K562 (cell line): ENCODE data around the gene FGF14. TPM values are rescaled to one million over a fixed set of nuclear protein-coding genes. Genes with fewer than 3 reads are reported as not detected.

ENCODE experiments used
- ATAC-seq: fragments of 200-7000 bp; cut with Tn5 transposase; 3 replicates; pipeline ENCODE4 v1.9.1; 2020; ENCODE audit warnings: moderate library complexity
- BruUV-seq: library from RNA; stranded (reverse); fragments of 400-500 nt; replicated peaks from 2 replicates; lab custom pipeline; 2021; lab: Mats Ljungman, UMichigan
- CTCF ChIA-PET: fragments of 300-600 bp; formaldehyde crosslinking; extraction: SDS; loops from one replicate; lab custom pipeline; 2021; ENCODE audit warnings: low intra/inter-chr PET ratio; lab: Yijun Ruan, JAX
- POLR2A ChIA-PET: fragments of 300-600, 350-650 bp; sonication (Branson Sonifier 250); formaldehyde crosslinking; extraction: SDS; loops from one replicate; lab custom pipeline; 2021; ENCODE audit warnings: antibody characterized with exemption, inconsistent platforms; lab: Yijun Ruan, JAX
- DNase-seq, 4 experiments: peaks; one replicate each; pipeline versions ENCODE4 v3.0.0 to v3.0.0-alpha.2; 2011 to 2018; ENCODE audit warnings: low spot score in 3 of 4, mixed read lengths in 3 of 4; ENCODE audit errors: extremely low read depth in 1 of 4
- FAIRE-seq: peaks from 2 replicates; lab custom pipeline; 2011; peaks lifted over from hg19 to GRCh38; lab: Jason Lieb, UNC
- H2AFZ ChIP-seq: 2 replicates; pipeline ENCODE4 v1.6.0; 2011; ENCODE audit warnings: low read depth, low read length, control low read depth, inconsistent platforms
- H3K27ac ChIP-seq: fragments of 200-600 bp; 3 replicates; pipeline ENCODE4 v1.8.0; 2011; ENCODE audit warnings: low read depth, mild to moderate bottlenecking, control low read depth, inconsistent platforms, low read length, moderate library complexity, mixed read lengths; ENCODE audit errors: extremely low read depth
- H3K27me3 ChIP-seq, 2 experiments: fragments of 300-600 bp in 1 of 2; 2 replicates in 1 of 2; 3 replicates in 1 of 2; pipeline versions ENCODE4 v1.6.0 to v1.8.0; 2011; ENCODE audit warnings: inconsistent platforms in 2 of 2, low read length in 2 of 2, mild to moderate bottlenecking in 1 of 2, mixed read lengths in 1 of 2, moderate library complexity in 1 of 2; ENCODE audit not compliant: control insufficient read depth in 2 of 2, insufficient read depth in 2 of 2
- H3K36me3 ChIP-seq: fragments of 300-600 bp; 3 replicates; pipeline ENCODE4 v1.8.0; 2011; ENCODE audit warnings: mild to moderate bottlenecking, low read length, inconsistent platforms; ENCODE audit not compliant: control insufficient read depth, insufficient read depth
- H3K4me1 ChIP-seq, 2 experiments: fragments of 200-600 bp in 1 of 2; replicated peaks in 1 of 2; 2 replicates in 1 of 2; 3 replicates in 1 of 2; pipeline versions ENCODE4 v1.5.1 to v1.8.0; 2011; ENCODE audit warnings: inconsistent platforms in 2 of 2, low read length in 2 of 2, mild to moderate bottlenecking in 1 of 2, mixed read lengths in 1 of 2, moderate library complexity in 1 of 2; ENCODE audit not compliant: control insufficient read depth in 2 of 2, insufficient read depth in 2 of 2
- H3K4me2 ChIP-seq: 2 replicates; pipeline ENCODE4 v1.6.1; 2011; ENCODE audit warnings: low read length, control low read depth, inconsistent platforms, mixed read lengths; ENCODE audit not compliant: insufficient read depth
- H3K4me3 ChIP-seq: fragments of 200-600 bp; sonication (generic), shearing (Covaris generic); 2 replicates; pipeline ENCODE4 v1.5.1; 2016; ENCODE audit warnings: control low read depth, inconsistent platforms
- H3K79me2 ChIP-seq: fragments of 200-600 bp; 3 replicates; pipeline ENCODE4 v1.8.0; 2011; ENCODE audit warnings: low read length, inconsistent platforms; ENCODE audit not compliant: control insufficient read depth, insufficient read depth
- H3K9ac ChIP-seq, 2 experiments: 2 replicates each; pipeline versions ENCODE4 v1.6.0 to v1.6.1; 2011; ENCODE audit warnings: low read depth in 2 of 2, low read length in 2 of 2, control low read depth in 1 of 2, inconsistent platforms in 1 of 2, mild to moderate bottlenecking in 1 of 2, mixed read lengths in 1 of 2; ENCODE audit not compliant: insufficient read depth in 1 of 2
- H3K9me1 ChIP-seq: one replicate; pipeline ENCODE4 v1.6.0; 2011; ENCODE audit warnings: inconsistent platforms, mild to moderate bottlenecking, low read length, moderate library complexity; ENCODE audit not compliant: control insufficient read depth, insufficient read depth
- H3K9me3 ChIP-seq: replicated peaks from 2 replicates; pipeline ENCODE4 v1.5.1; 2011; ENCODE audit warnings: low read depth, low read length, inconsistent platforms; ENCODE audit not compliant: control insufficient read depth, insufficient read depth
- H4K20me1 ChIP-seq: replicated peaks from 2 replicates; pipeline ENCODE4 v1.6.1; 2011; ENCODE audit warnings: low read length, inconsistent platforms, mixed read lengths; ENCODE audit not compliant: control insufficient read depth, insufficient read depth
- CSDE1 ChIP-seq, 2 experiments: fragments of 450-650 bp; IDR thresholded peaks; 2 replicates each; pipeline ENCODE4 v1.6.1; 2016; ENCODE audit warnings: mild to moderate bottlenecking in 1 of 2
- FOXP1 ChIP-seq: sonication (generic); formaldehyde crosslinking; IDR thresholded peaks from 2 replicates; pipeline ENCODE4 v1.8.0; 2022; ENCODE audit warnings: mild to moderate bottlenecking, missing genetic modification reagents
- RBM14 ChIP-seq: fragments of 200-400 bp; formaldehyde crosslinking; IDR thresholded peaks from 2 replicates; pipeline ENCODE4 v1.6.1; 2018; ENCODE audit warnings: low read depth, mild to moderate bottlenecking, low read length, moderate library complexity, borderline replicate concordance; ENCODE audit not compliant: insufficient read depth
- SMARCB1 ChIP-seq: IDR thresholded peaks from 2 replicates; pipeline ENCODE4 v1.6.1; 2011; ENCODE audit warnings: improper control_type of control experiment, low read depth; ENCODE audit not compliant: insufficient read length
- TAF9B ChIP-seq: fragments of 450-650 bp; IDR thresholded peaks from 2 replicates; pipeline ENCODE4 v1.6.1; 2018; ENCODE audit warnings: mild to moderate bottlenecking; ENCODE audit not compliant: partially characterized antibody
- ZBTB7A ChIP-seq: IDR thresholded peaks from 2 replicates; pipeline ENCODE4 v1.6.1; 2011; ENCODE audit warnings: low read depth, mild to moderate bottlenecking, low read length, moderate library complexity, borderline replicate concordance; ENCODE audit not compliant: control insufficient read depth
- WGBS: fragments of 100-300 bp; shearing (Covaris generic); methylation state at CpG from one replicate; pipeline ENCODE4 v1.1.6; 2016; ENCODE audit warnings: low coverage, mixed read lengths; ENCODE audit not compliant: insufficient coverage; ENCODE audit errors: missing lambda C conversion rate; 5-methylcytosine and 5-hydroxymethylcytosine counted together
- in situ Hi-C: fragments of 300-500 bp; cut with MboI; formaldehyde crosslinking; loops from 4 replicates; pipeline ENCODE4 v1.15.0; 2018; ENCODE audit warnings: inconsistent platforms, mixed read lengths
- intact Hi-C: fragments of 100-400 bp; cut with micrococcal nuclease; formaldehyde crosslinking; loops from 2 replicates; pipeline ENCODE4 v1.14.2; 2022
- polyA plus RNA-seq, 8 experiments: library from polyadenylated mRNA; depleted of rRNA in 4 of 8; stranded (reverse) in 5 of 8; unstranded in 3 of 8; fragments of >200 nt; fragmentation: Nextera tagmentation in 2 of 8; fragmentation: Illumina TruSeq in 1 of 8; extraction: Ambion mirVana in 2 of 8; extraction: Trizol in 1 of 8; gene quantifications; 2 replicates each; pipeline versions ENCODE4 v1.2.1 to v1.2.3, GENCODE V29; 2011 to 2014; ENCODE audit warnings: inconsistent platforms in 1 of 8, missing spikeins in 1 of 8
- total RNA-seq, 7 experiments: library from RNA; depleted of rRNA in 6 of 7; stranded (reverse); fragments of >200 nt in 6 of 7; fragmentation: Illumina TruSeq in 2 of 7; extraction: Trizol in 2 of 7; gene quantifications; 2 replicates each; pipeline versions ENCODE4 v1.2.1 to v1.2.3, GENCODE V29; 2011 to 2021; ENCODE audit warnings: low replicate concordance in 1 of 7
- TF ChIP-seq, protein P1 (sequence below): sonication (generic); formaldehyde crosslinking; IDR thresholded peaks from 2 replicates; pipeline ENCODE4 v1.8.1; 2023; ENCODE audit warnings: mild to moderate bottlenecking, missing genetic modification reagents
- TF ChIP-seq, protein P2 (sequence below): fragments of 450-650 bp; formaldehyde crosslinking; IDR thresholded peaks from 2 replicates; pipeline ENCODE4 v1.4.0; 2020; ENCODE audit warnings: mild to moderate bottlenecking
- TF ChIP-seq, protein P3 (sequence below): sonication (generic); formaldehyde crosslinking; IDR thresholded peaks from 2 replicates; pipeline ENCODE4 v1.8.0; 2022; ENCODE audit warnings: mild to moderate bottlenecking, missing genetic modification reagents
- TF ChIP-seq, protein P4 (sequence below): sonication (generic); IDR thresholded peaks from 2 replicates; pipeline ENCODE4 v1.6.1; 2016

The FGF14 gene
- total and polyA plus RNA-seq, 9 of the 15 experiments (the other 6 are each of a cell fraction or from before 2014, with no cell fraction given), result not detected

- TF ChIP-seq, protein P1, sequence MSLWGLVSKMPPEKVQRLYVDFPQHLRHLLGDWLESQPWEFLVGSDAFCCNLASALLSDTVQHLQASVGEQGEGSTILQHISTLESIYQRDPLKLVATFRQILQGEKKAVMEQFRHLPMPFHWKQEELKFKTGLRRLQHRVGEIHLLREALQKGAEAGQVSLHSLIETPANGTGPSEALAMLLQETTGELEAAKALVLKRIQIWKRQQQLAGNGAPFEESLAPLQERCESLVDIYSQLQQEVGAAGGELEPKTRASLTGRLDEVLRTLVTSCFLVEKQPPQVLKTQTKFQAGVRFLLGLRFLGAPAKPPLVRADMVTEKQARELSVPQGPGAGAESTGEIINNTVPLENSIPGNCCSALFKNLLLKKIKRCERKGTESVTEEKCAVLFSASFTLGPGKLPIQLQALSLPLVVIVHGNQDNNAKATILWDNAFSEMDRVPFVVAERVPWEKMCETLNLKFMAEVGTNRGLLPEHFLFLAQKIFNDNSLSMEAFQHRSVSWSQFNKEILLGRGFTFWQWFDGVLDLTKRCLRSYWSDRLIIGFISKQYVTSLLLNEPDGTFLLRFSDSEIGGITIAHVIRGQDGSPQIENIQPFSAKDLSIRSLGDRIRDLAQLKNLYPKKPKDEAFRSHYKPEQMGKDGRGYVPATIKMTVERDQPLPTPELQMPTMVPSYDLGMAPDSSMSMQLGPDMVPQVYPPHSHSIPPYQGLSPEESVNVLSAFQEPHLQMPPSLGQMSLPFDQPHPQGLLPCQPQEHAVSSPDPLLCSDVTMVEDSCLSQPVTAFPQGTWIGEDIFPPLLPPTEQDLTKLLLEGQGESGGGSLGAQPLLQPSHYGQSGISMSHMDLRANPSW, result no peak
- TF ChIP-seq SMARCB1, result no peak
- no peak for TF ChIP-seq RBM14
- no peak for TF ChIP-seq TAF9B
- TF ChIP-seq, protein P2, sequence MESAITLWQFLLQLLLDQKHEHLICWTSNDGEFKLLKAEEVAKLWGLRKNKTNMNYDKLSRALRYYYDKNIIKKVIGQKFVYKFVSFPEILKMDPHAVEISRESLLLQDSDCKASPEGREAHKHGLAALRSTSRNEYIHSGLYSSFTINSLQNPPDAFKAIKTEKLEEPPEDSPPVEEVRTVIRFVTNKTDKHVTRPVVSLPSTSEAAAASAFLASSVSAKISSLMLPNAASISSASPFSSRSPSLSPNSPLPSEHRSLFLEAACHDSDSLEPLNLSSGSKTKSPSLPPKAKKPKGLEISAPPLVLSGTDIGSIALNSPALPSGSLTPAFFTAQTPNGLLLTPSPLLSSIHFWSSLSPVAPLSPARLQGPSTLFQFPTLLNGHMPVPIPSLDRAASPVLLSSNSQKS (CRISPR knock-in tag), result no peak
- TF ChIP-seq, protein P3, sequence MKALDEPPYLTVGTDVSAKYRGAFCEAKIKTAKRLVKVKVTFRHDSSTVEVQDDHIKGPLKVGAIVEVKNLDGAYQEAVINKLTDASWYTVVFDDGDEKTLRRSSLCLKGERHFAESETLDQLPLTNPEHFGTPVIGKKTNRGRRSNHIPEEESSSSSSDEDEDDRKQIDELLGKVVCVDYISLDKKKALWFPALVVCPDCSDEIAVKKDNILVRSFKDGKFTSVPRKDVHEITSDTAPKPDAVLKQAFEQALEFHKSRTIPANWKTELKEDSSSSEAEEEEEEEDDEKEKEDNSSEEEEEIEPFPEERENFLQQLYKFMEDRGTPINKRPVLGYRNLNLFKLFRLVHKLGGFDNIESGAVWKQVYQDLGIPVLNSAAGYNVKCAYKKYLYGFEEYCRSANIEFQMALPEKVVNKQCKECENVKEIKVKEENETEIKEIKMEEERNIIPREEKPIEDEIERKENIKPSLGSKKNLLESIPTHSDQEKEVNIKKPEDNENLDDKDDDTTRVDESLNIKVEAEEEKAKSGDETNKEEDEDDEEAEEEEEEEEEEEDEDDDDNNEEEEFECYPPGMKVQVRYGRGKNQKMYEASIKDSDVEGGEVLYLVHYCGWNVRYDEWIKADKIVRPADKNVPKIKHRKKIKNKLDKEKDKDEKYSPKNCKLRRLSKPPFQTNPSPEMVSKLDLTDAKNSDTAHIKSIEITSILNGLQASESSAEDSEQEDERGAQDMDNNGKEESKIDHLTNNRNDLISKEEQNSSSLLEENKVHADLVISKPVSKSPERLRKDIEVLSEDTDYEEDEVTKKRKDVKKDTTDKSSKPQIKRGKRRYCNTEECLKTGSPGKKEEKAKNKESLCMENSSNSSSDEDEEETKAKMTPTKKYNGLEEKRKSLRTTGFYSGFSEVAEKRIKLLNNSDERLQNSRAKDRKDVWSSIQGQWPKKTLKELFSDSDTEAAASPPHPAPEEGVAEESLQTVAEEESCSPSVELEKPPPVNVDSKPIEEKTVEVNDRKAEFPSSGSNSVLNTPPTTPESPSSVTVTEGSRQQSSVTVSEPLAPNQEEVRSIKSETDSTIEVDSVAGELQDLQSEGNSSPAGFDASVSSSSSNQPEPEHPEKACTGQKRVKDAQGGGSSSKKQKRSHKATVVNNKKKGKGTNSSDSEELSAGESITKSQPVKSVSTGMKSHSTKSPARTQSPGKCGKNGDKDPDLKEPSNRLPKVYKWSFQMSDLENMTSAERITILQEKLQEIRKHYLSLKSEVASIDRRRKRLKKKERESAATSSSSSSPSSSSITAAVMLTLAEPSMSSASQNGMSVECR (CRISPR knock-in tag), result no peak
- TF ChIP-seq, protein P4, sequence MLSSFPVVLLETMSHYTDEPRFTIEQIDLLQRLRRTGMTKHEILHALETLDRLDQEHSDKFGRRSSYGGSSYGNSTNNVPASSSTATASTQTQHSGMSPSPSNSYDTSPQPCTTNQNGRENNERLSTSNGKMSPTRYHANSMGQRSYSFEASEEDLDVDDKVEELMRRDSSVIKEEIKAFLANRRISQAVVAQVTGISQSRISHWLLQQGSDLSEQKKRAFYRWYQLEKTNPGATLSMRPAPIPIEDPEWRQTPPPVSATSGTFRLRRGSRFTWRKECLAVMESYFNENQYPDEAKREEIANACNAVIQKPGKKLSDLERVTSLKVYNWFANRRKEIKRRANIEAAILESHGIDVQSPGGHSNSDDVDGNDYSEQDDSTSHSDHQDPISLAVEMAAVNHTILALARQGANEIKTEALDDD, result no peak
- no peak for TF ChIP-seq FOXP1 (CRISPR knock-in tag)
- no peak for TF ChIP-seq ZBTB7A
- TF ChIP-seq CSDE1 (IDR thresholded peaks at IDR 0.05), result no peak
- ATAC-seq (no peak), DNase-seq (no peak), FAIRE-seq (no peak)
- H3K9me3 ChIP-seq, result no peaks in the 10 kb centered on the region
- in situ Hi-C loops (no loop called here), intact Hi-C loops (no loop called here)
- BruUV-seq, result no TSS peak
- no peak overlapping the region for H3K4me3 ChIP-seq
- H3K27ac ChIP-seq, result no peak overlapping the region
- 0% methylated on average over 3 of the region's 5 CpGs for WGBS
- H3K36me3 ChIP-seq, result no peaks in the 10 kb centered on the region
- H2AFZ ChIP-seq, result no peak overlapping the region
- ChIA-PET CTCF (no interaction called here), POLR2A (no interaction called here)
- no peaks in the 10 kb centered on the region for H3K79me2 ChIP-seq
- no peaks in the 10 kb centered on the region for H3K4me1 ChIP-seq
- H3K4me2 ChIP-seq, result no peak overlapping the region
- no peaks in the 10 kb centered on the region for H3K9me1 ChIP-seq
- no peaks in the 10 kb centered on the region for H4K20me1 ChIP-seq
- no peaks in the 10 kb centered on the region for H3K27me3 ChIP-seq
- H3K9ac ChIP-seq, result no peak overlapping the region
These were observed 397.8 kb downstream of the FGF14 start for GRCh38 chr13:102003848-102004570.
